ENCODE measurements around the gene CYTH4. TPM values are rescaled to one million over a fixed set of nuclear protein-coding genes. Genes with fewer than 3 reads are reported as not detected.

Gene CYTH4
- total and polyA plus RNA-seq, 10 of the 15 experiments (the other 5 are each of a cell fraction or from before 2014, with no cell fraction given), result 1.5 to 27.3 (median 16.9) TPM

DNA sequence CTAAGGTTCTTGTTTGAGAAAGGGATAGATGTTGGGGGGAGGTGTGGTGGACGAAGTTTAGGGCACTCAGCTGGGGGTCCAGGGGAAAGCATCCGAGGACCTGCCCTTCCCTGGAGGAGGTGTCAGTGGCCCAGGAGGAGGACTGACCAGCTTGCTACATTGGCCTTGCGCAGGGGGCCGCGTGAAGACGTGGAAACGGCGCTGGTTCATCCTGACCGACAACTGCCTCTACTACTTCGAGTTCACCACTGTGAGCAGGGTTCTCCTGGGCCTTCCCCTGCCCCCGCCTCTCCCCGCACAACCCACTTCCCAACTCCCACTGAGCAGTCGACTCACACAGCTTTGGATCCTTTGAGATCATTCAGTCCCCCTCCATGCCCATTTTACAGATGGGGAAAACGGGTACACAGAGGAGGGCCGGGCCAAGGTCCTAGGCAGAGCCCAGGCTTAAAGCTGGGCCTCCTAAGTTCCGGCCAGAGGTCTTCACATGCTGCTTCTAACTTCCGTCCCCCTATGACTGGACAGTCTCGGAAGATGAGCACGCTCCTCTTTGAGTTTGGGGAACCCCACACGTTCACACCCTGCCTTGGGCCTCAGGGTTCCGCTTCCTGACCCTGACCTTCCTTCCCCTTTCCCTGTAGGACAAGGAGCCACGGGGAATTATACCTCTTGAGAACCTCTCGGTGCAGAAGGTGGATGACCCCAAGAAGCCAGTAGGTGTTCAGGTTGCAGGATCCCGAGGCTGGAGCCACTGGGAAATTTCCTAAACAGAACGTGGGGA is 28.7 kb downstream of the CYTH4 start (continued):
- TF ChIP-seq, protein P1, sequence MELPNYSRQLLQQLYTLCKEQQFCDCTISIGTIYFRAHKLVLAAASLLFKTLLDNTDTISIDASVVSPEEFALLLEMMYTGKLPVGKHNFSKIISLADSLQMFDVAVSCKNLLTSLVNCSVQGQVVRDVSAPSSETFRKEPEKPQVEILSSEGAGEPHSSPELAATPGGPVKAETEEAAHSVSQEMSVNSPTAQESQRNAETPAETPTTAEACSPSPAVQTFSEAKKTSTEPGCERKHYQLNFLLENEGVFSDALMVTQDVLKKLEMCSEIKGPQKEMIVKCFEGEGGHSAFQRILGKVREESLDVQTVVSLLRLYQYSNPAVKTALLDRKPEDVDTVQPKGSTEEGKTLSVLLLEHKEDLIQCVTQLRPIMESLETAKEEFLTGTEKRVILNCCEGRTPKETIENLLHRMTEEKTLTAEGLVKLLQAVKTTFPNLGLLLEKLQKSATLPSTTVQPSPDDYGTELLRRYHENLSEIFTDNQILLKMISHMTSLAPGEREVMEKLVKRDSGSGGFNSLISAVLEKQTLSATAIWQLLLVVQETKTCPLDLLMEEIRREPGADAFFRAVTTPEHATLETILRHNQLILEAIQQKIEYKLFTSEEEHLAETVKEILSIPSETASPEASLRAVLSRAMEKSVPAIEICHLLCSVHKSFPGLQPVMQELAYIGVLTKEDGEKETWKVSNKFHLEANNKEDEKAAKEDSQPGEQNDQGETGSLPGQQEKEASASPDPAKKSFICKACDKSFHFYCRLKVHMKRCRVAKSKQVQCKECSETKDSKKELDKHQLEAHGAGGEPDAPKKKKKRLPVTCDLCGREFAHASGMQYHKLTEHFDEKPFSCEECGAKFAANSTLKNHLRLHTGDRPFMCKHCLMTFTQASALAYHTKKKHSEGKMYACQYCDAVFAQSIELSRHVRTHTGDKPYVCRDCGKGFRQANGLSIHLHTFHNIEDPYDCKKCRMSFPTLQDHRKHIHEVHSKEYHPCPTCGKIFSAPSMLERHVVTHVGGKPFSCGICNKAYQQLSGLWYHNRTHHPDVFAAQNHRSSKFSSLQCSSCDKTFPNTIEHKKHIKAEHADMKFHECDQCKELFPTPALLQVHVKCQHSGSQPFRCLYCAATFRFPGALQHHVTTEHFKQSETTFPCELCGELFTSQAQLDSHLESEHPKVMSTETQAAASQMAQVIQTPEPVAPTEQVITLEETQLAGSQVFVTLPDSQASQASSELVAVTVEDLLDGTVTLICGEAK (IDR thresholded peaks at IDR 0.05; ENCODE audit: borderline replicate concordance), result no peak
- TF ChIP-seq, protein P2, sequence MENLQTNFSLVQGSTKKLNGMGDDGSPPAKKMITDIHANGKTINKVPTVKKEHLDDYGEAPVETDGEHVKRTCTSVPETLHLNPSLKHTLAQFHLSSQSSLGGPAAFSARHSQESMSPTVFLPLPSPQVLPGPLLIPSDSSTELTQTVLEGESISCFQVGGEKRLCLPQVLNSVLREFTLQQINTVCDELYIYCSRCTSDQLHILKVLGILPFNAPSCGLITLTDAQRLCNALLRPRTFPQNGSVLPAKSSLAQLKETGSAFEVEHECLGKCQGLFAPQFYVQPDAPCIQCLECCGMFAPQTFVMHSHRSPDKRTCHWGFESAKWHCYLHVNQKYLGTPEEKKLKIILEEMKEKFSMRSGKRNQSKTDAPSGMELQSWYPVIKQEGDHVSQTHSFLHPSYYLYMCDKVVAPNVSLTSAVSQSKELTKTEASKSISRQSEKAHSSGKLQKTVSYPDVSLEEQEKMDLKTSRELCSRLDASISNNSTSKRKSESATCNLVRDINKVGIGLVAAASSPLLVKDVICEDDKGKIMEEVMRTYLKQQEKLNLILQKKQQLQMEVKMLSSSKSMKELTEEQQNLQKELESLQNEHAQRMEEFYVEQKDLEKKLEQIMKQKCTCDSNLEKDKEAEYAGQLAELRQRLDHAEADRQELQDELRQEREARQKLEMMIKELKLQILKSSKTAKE (IDR thresholded peaks at IDR 0.05; ENCODE audit: low read depth, poor library complexity, severe bottlenecking), result no peak
- TF ChIP-seq, protein P3, sequence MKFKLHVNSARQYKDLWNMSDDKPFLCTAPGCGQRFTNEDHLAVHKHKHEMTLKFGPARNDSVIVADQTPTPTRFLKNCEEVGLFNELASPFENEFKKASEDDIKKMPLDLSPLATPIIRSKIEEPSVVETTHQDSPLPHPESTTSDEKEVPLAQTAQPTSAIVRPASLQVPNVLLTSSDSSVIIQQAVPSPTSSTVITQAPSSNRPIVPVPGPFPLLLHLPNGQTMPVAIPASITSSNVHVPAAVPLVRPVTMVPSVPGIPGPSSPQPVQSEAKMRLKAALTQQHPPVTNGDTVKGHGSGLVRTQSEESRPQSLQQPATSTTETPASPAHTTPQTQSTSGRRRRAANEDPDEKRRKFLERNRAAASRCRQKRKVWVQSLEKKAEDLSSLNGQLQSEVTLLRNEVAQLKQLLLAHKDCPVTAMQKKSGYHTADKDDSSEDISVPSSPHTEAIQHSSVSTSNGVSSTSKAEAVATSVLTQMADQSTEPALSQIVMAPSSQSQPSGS (IDR thresholded peaks at IDR 0.05; ENCODE audit: low read length), result no peak
- peak in 1 of 2 experiments; percentile 23; a peak in 1 of 4 replicates for TF ChIP-seq BHLHE40 (IDR thresholded peaks at IDR 0.05; ENCODE audit: borderline replicate concordance in 1 of 2, low read depth in 2 of 2, low read length in 1 of 2)
- no peak for TF ChIP-seq SRF (IDR thresholded peaks at IDR 0.05; ENCODE audit: low read depth in 2 of 2, low read length in 2 of 2)
- TF ChIP-seq, protein P4, sequence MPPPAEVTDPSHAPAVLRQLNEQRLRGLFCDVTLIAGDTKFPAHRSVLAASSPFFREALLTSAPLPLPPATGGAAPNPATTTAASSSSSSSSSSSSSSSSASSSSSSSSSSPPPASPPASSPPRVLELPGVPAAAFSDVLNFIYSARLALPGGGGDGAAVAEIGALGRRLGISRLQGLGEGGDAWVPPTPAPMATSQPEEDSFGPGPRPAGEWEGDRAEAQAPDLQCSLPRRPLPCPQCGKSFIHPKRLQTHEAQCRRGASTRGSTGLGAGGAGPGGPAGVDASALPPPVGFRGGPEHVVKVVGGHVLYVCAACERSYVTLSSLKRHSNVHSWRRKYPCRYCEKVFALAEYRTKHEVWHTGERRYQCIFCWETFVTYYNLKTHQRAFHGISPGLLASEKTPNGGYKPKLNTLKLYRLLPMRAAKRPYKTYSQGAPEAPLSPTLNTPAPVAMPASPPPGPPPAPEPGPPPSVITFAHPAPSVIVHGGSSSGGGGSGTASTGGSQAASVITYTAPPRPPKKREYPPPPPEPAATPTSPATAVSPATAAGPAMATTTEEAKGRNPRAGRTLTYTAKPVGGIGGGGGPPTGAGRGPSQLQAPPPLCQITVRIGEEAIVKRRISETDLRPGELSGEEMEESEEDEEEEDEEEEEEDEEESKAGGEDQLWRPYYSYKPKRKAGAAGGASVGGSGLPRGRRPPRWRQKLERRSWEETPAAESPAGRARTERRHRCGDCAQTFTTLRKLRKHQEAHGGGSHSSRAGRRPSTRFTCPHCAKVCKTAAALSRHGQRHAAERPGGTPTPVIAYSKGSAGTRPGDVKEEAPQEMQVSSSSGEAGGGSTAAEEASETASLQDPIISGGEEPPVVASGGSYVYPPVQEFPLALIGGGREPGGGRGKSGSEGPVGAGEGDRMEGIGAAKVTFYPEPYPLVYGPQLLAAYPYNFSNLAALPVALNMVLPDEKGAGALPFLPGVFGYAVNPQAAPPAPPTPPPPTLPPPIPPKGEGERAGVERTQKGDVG (CRISPR knock-in tag; IDR thresholded peaks at IDR 0.05), result no peak
- TF ChIP-seq ZNF622 (IDR thresholded peaks at IDR 0.05), result no peak
- TF ChIP-seq POLR2AphosphoS5 (IDR thresholded peaks at IDR 0.05; ENCODE audit: low read length), result peak; percentile 23; the same call in 1 of the 2 replicates
- no peak for TF ChIP-seq POLR2A (IDR thresholded peaks at IDR 0.05; ENCODE audit: low read depth, low read length)
- TF ChIP-seq ETV6 (conservative IDR thresholded peaks at IDR 0.05 in 1 of 2, IDR thresholded peaks at IDR 0.05 in 1 of 2; ENCODE audit: borderline replicate concordance in 1 of 2, low read depth in 1 of 2), result peak in 1 of 2 experiments; percentile 84; a peak in 1 of 4 replicates
- TF ChIP-seq RAD21 (IDR thresholded peaks at IDR 0.05; ENCODE audit: insufficient read depth, low read depth, low read length), result no peak
- peak; percentile 43 for TF ChIP-seq SPI1 (IDR thresholded peaks at IDR 0.05; ENCODE audit: borderline replicate concordance, insufficient read depth, low read depth, low read length)
- TF ChIP-seq, protein P5, sequence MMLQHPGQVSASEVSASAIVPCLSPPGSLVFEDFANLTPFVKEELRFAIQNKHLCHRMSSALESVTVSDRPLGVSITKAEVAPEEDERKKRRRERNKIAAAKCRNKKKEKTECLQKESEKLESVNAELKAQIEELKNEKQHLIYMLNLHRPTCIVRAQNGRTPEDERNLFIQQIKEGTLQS (IDR thresholded peaks at IDR 0.05; ENCODE audit: borderline replicate concordance, extremely low read depth, low read depth, low read length), result no peak

Data from GM12878 (cell line).